A204.1 (cell line): ENCODE results near the gene KCNMB1.

Experiments
- FAIRE-seq: peaks from 2 replicates; lab custom pipeline; 2012; peaks lifted over from hg19 to GRCh38; lab: Jason Lieb, UNC

Gene KCNMB1

GRCh38 chr5:170375283-170375682 lies 13.9 kb downstream of the KCNMB1 start:
- FAIRE-seq, result no peak

GRCh38 chr5:170372971-170373370 lies 16.2 kb downstream of the KCNMB1 start:
- no peak for FAIRE-seq

GRCh38 chr5:170368586-170368985 lies 20.6 kb downstream of the KCNMB1 start:
- no peak for FAIRE-seq

GRCh38 chr5:170366276-170366675 lies 22.9 kb downstream of the KCNMB1 start:
- FAIRE-seq, result no peak

GRCh38 chr5:170365831-170366230 lies 23.3 kb downstream of the KCNMB1 start:
- FAIRE-seq, result no peak

- no peak for FAIRE-seq
These were observed 24.2 kb downstream of the KCNMB1 start for GRCh38 chr5:170365011-170365410.

- no peak for FAIRE-seq
These were observed 25.5 kb downstream of the KCNMB1 start for GRCh38 chr5:170363671-170364070.

GRCh38 chr5:170362656-170363055 lies 26.5 kb downstream of the KCNMB1 start:
- no peak for FAIRE-seq

GRCh38 chr5:170362102-170362501 lies 27.1 kb downstream of the KCNMB1 start:
- FAIRE-seq, result no peak

- no peak for FAIRE-seq
These were observed 27.6 kb downstream of the KCNMB1 start for GRCh38 chr5:170361616-170362015.

- no peak for FAIRE-seq
These were observed 28.1 kb downstream of the KCNMB1 start for GRCh38 chr5:170361116-170361515.

GRCh38 chr5:170360709-170361108 lies 28.5 kb downstream of the KCNMB1 start:
- no peak for FAIRE-seq

GRCh38 chr5:170357955-170358444 lies 31.2 kb downstream of the KCNMB1 start:
- FAIRE-seq, result no peak

GRCh38 chr5:170355601-170356098 lies 33.5 kb downstream of the KCNMB1 start:
- no peak for FAIRE-seq

GRCh38 chr5:170353961-170354360 lies 35.2 kb downstream of the KCNMB1 start:
- FAIRE-seq, result no peak

- FAIRE-seq, result no peak
These were observed 36.0 kb downstream of the KCNMB1 start for GRCh38 chr5:170353011-170353761.

- no peak for FAIRE-seq
These were observed 41.0 kb downstream of the KCNMB1 start for GRCh38 chr5:170348137-170348633.

- no peak for FAIRE-seq
These were observed 42.1 kb downstream of the KCNMB1 start for GRCh38 chr5:170347022-170347567.

GRCh38 chr5:170345971-170346370 lies 43.2 kb downstream of the KCNMB1 start:
- FAIRE-seq, result no peak

- no peak for FAIRE-seq
These were observed 46.0 kb downstream of the KCNMB1 start for GRCh38 chr5:170343177-170343576.

GRCh38 chr5:170342153-170342725 lies 46.9 kb downstream of the KCNMB1 start:
- FAIRE-seq, result no peak

- FAIRE-seq, result no peak
These were observed 47.6 kb downstream of the KCNMB1 start for GRCh38 chr5:170341545-170341944.

- no peak for FAIRE-seq
These were observed 49.4 kb downstream of the KCNMB1 start for GRCh38 chr5:170339780-170340167.
